Testis (tissue), 2 donors: Measurements from ENCODE around the gene PRMT2.

Source experiments
- POLR2A ChIP-seq: fragments of 450-650 bp; IDR thresholded peaks from one replicate; pipeline ENCODE4 v1.6.1; 2017; ENCODE audit warnings: antibody characterized with exemption, mild to moderate bottlenecking, moderate library complexity
- TF ChIP-seq, protein P1 (sequence below), 3 experiments: fragments of 450-650 bp in 2 of 3; fragments of 200-600 bp in 1 of 3; sonication (generic) in 1 of 3; IDR thresholded peaks; one replicate each; pipeline ENCODE4 v1.5.1; 2016 to 2019; ENCODE audit warnings: antibody characterized with exemption in 3 of 3, mild to moderate bottlenecking in 2 of 3, moderate library complexity in 1 of 3

DNA sequence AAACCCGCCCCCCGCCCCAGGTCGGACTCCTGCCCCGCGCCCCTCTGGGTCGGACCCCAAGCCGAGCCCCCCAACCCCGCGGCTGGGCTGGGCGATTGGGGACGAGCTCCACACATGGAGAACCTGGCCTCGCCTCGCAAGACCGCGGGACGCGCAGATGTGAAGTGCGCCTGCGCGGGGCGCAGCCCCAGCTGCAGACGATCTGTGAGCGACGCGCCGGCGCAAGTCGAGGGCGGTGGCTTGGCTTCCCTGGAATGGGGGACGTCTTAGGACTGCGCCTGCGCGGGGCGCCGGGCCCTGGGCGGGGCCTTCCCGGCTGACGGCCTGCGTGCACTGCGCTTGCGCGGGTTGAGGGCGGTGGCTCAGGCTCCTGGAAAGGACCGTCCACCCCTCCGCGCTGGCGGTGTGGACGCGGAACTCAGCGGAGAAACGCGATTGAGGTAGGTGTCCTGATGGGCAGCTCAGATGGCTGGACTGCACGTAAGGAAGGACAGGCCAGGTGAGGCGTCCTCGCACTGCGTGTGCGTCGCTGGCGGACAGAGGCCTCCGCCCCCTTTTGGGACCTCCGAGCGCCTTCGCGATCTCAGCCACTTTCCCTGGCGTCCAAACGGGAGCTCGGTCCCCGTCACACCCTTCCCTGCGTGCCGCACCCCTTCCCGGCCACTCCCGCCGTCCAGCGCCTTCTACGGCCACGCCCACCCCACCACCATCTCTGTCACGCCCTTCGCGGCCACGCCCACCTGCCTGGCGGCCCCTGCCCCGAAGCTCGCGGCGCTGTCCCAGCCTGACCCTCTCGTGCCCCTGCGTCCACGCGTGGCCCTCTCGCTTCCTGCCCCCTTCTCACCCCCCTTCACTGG is at the start of gene PRMT2:
- TF ChIP-seq, protein P1, sequence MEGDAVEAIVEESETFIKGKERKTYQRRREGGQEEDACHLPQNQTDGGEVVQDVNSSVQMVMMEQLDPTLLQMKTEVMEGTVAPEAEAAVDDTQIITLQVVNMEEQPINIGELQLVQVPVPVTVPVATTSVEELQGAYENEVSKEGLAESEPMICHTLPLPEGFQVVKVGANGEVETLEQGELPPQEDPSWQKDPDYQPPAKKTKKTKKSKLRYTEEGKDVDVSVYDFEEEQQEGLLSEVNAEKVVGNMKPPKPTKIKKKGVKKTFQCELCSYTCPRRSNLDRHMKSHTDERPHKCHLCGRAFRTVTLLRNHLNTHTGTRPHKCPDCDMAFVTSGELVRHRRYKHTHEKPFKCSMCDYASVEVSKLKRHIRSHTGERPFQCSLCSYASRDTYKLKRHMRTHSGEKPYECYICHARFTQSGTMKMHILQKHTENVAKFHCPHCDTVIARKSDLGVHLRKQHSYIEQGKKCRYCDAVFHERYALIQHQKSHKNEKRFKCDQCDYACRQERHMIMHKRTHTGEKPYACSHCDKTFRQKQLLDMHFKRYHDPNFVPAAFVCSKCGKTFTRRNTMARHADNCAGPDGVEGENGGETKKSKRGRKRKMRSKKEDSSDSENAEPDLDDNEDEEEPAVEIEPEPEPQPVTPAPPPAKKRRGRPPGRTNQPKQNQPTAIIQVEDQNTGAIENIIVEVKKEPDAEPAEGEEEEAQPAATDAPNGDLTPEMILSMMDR (IDR thresholded peaks at IDR 0.05) = peak in 1 of 3 experiments; percentile 2
- peak; percentile 69 for TF ChIP-seq POLR2A
